Activated naive CD8-positive, alpha-beta T cell treated with anti-CD3 and anti-CD28 coated beads for 36 hours (primary cell): Measurements from ENCODE around the gene RAPGEF1. TPM values are rescaled to one million over a fixed set of nuclear protein-coding genes. Genes with fewer than 3 reads are reported as not detected.

Source experiments
- DNase-seq: peaks from one replicate; pipeline ENCODE4 v3.0.0; 2021
- H3K27ac Mint-ChIP-seq: one replicate; pipeline ENCODE4 v1.8.0; 2022; ENCODE audit warnings: mild to moderate bottlenecking, moderate library complexity, mixed read lengths
- H3K27me3 Mint-ChIP-seq: one replicate; pipeline ENCODE4 v1.8.0; 2022; ENCODE audit warnings: mild to moderate bottlenecking, mixed read lengths
- H3K36me3 Mint-ChIP-seq: one replicate; pipeline ENCODE4 v1.8.0; 2021; ENCODE audit warnings: mild to moderate bottlenecking, mixed read lengths
- H3K4me1 Mint-ChIP-seq: one replicate; pipeline ENCODE4 v1.8.0; 2021; ENCODE audit warnings: mixed read lengths
- H3K4me3 Mint-ChIP-seq: one replicate; pipeline ENCODE4 v1.8.0; 2022; ENCODE audit warnings: mild to moderate bottlenecking, moderate library complexity, mixed read lengths
- H3K9me3 Mint-ChIP-seq: one replicate; pipeline ENCODE4 v1.8.0; 2022; ENCODE audit warnings: mixed read lengths
- total RNA-seq, 2 experiments: library from RNA; stranded (reverse); gene quantifications; one replicate each; pipeline ENCODE4 v1.2.3, GENCODE V29; 2021

RAPGEF1 gene
- total RNA-seq, 2 experiments from 2014 or later: 82.3 to 89.0 TPM

DNA sequence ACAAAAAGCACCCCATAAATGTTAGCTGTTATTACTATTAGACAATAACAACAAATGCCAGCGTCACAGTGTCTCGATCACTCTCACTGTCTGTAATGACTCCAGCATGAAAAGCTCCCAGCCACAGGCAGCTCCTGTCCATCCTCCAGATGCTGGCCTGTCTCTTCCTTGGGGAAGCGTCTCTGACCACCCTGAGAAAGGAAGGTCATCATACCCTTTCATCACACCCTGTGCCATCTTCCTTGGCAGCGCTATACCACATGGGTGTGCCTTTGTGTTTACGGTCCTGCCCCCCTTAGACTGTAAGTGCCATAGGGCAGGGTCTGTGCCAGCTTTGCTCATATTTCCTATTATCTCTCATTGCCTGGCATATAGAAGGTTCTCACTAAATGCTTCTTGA is 104.0 kb downstream of the RAPGEF1 start:
- Mint-ChIP-seq H3K36me3 (peaks cover 19% of the 10 kb centered on the region), H3K4me3 (no peak overlapping the region), H3K9me3 (no peaks in the 10 kb centered on the region), H3K27me3 (no peaks in the 10 kb centered on the region), H3K4me1 (peaks cover 28% of the 10 kb centered on the region), H3K27ac (peak overlapping the region; percentile 86)
- DNase-seq: no peak

DNA sequence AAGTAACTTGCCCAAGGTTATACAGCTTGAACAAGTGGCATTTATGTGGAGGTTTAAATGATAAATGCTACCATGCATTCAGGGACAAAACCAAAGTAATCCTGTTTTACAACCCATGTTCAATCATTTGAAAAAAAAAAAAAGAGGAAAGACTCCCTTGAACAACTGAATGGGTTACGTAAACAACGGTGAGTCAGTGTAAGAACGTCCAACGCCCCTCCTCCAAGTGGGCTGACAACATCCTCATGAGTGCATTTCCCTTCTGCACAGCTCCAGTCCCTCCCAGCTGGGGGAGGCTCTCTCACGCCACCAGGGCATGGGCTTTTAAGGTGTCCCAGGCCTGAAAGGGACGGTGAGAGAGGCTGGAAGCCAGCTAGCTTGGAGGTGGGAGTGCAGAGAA is 104.6 kb downstream of the RAPGEF1 start:
- DNase-seq: peak; percentile 74
- H3K4me3 Mint-ChIP-seq: no peak overlapping the region
- H3K27ac Mint-ChIP-seq: peak overlapping the region; percentile 86
- no peaks in the 10 kb centered on the region for H3K27me3 Mint-ChIP-seq
- no peaks in the 10 kb centered on the region for H3K9me3 Mint-ChIP-seq
- peaks cover 29% of the 10 kb centered on the region for H3K4me1 Mint-ChIP-seq
- H3K36me3 Mint-ChIP-seq: peaks cover 19% of the 10 kb centered on the region

DNA sequence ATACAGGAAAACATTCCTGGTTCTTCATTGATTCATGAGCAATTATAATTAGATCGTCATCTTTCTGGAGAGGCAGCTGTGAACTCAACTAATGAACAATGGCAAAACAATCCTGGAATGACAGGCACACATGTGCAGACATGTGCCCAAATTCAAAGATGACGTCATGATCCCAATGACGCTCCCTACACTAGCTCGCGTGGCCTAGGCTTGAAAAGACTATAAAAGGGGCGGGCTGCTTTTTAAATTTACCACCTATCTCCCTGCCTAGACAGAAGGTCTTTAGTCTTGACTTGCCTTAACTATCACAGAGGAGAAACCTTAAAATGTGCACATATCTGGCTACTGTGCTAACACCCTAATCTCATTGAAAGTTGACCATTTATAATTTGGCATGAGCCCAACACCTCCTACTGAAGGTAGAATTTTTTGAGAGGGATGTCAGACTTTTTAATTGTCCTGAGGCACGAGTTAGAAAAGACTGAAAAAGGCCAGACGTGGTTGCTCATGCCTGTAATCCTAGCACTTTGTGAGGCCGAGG is 106.3 kb downstream of the RAPGEF1 start:
- H3K27me3 Mint-ChIP-seq: no peaks in the 10 kb centered on the region
- no peak for DNase-seq
- no peak overlapping the region for H3K27ac Mint-ChIP-seq
- no peak overlapping the region for H3K4me3 Mint-ChIP-seq
- peaks cover 30% of the 10 kb centered on the region for H3K4me1 Mint-ChIP-seq
- H3K9me3 Mint-ChIP-seq: no peaks in the 10 kb centered on the region
- peaks cover 17% of the 10 kb centered on the region for H3K36me3 Mint-ChIP-seq

DNA sequence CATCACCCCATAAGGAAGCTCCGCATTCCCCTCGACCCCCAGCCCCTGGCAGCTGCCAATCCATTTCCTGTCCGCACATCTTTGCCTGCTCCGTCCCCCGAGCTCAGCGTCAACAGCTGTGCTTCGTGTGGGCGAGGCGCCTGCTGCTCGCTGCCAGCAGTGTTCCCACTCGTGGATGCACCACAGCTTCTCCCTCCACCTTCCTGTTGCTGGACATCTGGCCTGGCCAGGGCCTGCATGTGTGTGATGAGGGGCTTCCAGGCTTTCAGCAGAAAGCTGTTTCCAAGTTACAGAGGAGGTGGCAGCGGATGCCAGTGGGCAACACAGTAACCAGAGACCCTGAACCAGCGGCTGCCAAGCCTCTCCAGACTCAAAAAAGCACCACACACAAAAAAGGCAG is 108.6 kb downstream of the RAPGEF1 start:
- H3K36me3 Mint-ChIP-seq: peaks cover 22% of the 10 kb centered on the region
- no peak for DNase-seq
- no peaks in the 10 kb centered on the region for H3K9me3 Mint-ChIP-seq
- no peak overlapping the region for H3K4me3 Mint-ChIP-seq
- peaks cover 31% of the 10 kb centered on the region for H3K4me1 Mint-ChIP-seq
- H3K27ac Mint-ChIP-seq: no peak overlapping the region
- no peaks in the 10 kb centered on the region for H3K27me3 Mint-ChIP-seq

DNA sequence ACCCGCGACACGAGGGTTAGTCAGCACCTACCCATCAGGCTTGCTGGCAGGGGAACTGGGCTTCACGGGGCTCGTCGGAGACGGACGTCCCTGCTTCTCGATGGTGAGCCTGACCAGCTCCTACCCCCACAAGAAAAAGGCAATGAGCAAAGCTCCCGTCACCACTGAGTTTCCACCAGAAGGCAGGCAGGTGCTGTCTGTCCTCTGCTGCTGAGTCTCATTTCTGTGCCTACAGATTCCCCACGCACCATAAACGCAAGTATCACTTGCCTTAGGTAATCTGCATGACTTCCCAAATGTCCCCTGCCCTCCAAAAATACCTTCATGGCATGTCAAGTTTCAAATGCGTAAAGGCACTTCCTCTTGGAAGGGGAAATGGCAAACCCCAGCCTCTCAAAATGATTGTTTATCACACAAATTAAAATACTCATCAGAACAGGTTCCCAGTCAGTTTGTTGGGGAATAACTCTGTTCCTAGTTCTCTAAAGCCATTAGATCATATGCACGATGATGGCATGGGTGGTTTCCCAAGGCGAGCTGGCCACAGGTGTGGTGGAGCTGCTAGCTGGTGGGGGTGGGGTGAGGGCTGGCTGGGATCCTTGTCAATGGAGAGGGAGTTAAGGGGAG is 109.6 kb downstream of the RAPGEF1 start:
- Mint-ChIP-seq H3K4me3 (no peak overlapping the region), H3K27ac (peak overlapping the region; percentile 26), H3K27me3 (no peaks in the 10 kb centered on the region), H3K4me1 (peaks cover 21% of the 10 kb centered on the region), H3K9me3 (no peaks in the 10 kb centered on the region), H3K36me3 (peaks cover 19% of the 10 kb centered on the region)
- DNase-seq: no peak

DNA sequence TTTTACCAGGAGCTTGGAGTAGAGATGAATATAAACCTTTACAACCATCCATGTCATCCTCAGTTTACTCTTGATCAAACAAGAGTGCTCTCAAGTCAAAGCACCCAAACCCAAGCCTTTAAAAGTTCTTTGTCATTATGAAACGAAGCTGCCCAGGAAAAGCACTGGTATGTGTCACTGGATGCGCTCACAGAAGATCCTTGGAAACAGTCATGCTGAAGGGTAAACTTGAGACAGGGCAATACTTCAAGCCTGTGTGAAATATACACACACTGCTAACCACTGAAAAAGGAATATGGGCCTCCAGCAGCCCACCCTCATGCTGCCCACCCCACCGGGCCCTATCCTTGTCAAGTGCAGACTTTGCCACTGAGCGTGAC is 110.1 kb downstream of the RAPGEF1 start:
- H3K4me3 Mint-ChIP-seq: no peak overlapping the region
- H3K9me3 Mint-ChIP-seq: no peaks in the 10 kb centered on the region
- H3K36me3 Mint-ChIP-seq: peaks cover 21% of the 10 kb centered on the region
- H3K4me1 Mint-ChIP-seq: peaks cover 16% of the 10 kb centered on the region
- no peaks in the 10 kb centered on the region for H3K27me3 Mint-ChIP-seq
- no peak for DNase-seq
- no peak overlapping the region for H3K27ac Mint-ChIP-seq

DNA sequence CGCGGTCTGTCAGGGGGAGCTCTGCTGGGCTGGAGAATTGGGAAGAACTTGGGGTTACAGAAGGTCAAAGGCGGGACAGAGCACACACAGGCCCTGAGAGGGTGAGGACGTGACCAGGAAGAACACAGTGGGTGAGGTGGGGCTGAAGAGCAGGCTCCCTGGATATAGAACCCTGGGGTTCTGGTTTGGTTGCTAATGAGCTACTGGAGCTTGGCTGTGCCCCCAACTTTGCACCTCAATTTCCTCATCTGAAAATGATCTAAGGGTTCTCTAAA is 110.7 kb downstream of the RAPGEF1 start:
- peaks cover 14% of the 10 kb centered on the region for H3K4me1 Mint-ChIP-seq

DNA sequence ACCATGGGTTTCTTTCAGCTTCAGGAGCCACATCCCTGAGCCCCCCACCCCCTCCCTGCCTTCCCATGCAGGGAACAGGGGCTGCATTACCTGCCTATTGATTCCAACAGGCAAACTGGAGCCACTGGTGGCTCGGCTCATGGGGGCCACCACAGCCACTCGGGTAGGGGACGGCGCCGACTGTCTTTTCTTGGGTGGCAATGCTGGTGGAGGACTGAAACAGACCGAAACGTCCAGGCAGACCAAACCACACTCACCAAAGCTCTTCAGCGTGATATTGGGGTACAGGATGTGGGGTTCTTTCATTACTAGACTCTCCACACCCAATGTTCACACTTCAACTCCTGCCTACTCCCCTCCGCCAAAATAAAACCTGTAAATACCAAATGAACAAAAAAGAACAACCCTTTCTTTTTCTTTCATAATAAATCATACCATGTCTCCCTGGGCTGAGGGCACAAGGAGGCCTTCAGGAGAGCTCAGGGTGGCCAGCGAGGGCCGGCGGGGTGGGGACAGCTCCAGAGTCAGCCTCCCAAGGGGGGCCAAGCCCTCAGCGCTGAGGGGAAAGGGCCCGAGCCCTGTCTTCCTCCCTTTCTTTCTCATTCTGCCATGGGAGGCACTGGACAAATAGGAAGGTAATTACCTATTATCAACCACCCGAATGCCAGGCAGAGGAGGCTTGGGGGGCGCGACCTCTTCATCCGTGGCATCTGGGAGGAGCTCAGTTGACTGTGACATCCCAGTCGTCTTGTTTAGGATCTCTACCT is 111.2 kb downstream of the RAPGEF1 start:
- Mint-ChIP-seq H3K4me1 (peaks cover 14% of the 10 kb centered on the region), H3K9me3 (no peaks in the 10 kb centered on the region), H3K27me3 (no peaks in the 10 kb centered on the region), H3K27ac (peak overlapping the region; percentile 44), H3K36me3 (peaks cover 19% of the 10 kb centered on the region), H3K4me3 (no peak overlapping the region)
- DNase-seq: no peak

More for the DNA sequence above, 110.7 kb downstream of the RAPGEF1 start:
- no peak for DNase-seq
- Mint-ChIP-seq H3K27ac (peak overlapping the region; percentile 44), H3K36me3 (peaks cover 19% of the 10 kb centered on the region), H3K9me3 (no peaks in the 10 kb centered on the region), H3K4me3 (no peak overlapping the region), H3K27me3 (no peaks in the 10 kb centered on the region)

DNA sequence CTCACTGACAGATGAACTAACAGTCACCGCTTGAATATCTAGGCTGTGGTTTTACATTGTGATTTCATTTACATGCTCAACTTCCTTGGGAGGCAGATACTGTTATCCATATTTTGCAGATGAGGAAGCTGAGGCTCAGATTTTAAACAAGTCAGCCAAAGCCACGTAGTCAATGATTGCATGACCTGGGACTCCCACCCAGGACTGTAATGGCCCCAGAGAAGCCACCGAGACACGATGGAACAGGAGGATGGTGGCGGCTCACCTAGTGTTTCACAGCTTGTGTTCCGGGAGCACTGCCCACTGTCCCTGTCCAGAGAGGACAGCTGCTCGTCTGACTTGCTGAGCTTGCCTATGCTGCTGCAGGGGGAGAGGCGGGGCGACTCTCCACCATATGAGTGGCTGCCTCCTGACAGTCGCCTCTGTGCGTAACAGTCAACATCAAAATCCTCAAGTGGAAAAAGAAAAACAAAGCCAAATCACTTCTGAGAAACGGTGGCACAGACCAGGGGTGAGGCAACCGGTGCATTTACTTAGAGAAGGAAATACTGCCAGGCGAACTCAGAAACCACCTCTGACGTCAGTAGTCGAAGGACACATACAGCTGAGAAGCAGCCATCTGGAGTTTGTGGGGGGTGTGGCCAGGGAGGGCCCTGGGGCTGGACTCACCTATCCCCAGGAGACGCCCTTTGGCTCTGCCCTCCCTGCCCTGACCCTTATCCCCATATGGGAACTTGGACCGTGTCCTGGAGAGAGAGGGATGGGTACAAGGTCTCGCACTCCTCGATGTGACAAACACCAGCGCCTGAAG is 112.0 kb downstream of the RAPGEF1 start:
- Mint-ChIP-seq H3K9me3 (no peaks in the 10 kb centered on the region), H3K4me3 (no peak overlapping the region), H3K36me3 (peaks cover 14% of the 10 kb centered on the region), H3K27ac (peak overlapping the region; percentile 69), H3K27me3 (no peaks in the 10 kb centered on the region), H3K4me1 (peaks cover 14% of the 10 kb centered on the region)
- peak; percentile 29 for DNase-seq

DNA sequence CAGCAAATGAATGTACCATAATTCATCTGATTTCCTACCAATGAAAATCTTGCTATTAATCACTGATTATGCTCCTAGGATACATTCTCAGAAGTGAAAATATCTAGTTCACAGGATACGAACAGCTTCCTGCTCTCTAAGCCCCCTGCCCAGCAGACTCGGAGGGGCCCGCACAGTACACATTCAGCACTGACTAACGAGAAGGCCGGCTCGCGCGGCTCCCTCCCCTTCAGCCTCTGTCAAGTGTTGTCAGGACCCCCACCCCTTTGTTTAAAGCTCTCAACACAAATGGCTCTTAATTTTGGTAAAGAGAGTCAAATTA is 112.6 kb downstream of the RAPGEF1 start:
- peak overlapping the region; percentile 69 for H3K27ac Mint-ChIP-seq
- DNase-seq: no peak
- peaks cover 12% of the 10 kb centered on the region for H3K36me3 Mint-ChIP-seq
- H3K4me3 Mint-ChIP-seq: no peak overlapping the region
- H3K4me1 Mint-ChIP-seq: peaks cover 14% of the 10 kb centered on the region
- no peaks in the 10 kb centered on the region for H3K9me3 Mint-ChIP-seq
- H3K27me3 Mint-ChIP-seq: no peaks in the 10 kb centered on the region

DNA sequence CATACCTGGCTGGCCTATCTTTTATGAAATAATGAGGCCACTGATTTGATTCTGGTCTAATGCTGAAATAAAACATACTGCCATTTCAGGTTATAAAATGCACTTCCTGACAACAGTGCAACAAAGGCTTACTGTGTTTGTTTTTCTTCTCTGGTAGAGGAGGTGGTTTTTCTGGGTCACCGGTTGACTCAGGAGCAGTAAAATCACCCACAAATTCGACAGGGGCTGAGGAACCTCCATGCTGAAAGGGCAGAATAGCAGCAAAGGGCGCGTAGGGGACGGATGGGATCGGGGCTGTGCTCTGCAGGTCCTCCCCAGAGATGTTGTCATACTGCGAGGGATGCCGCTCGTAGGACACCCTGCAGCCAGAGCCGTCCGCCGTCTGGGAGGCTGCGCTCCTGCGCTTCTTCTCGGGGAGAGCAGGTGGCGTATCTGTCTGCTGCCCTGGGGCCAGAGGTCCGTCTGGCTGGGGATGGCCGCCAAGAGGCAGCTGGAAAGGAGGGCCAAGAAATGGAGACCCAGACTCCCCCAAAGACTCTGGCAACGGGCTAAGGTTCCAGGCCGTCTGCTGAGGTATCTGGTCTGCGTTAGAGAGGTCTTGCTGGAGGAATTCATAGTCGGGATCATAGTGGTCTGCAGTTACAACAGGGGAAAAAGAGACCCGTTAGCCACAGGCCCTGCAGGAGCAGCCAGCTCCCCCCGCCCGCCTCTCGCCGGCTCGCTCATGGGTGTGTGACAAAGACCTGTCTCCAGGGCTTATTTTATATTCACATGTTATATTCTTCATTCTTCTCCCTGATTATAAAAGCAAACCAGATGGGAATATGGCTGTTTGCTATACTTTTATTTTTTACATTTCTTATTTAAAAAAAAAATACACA is 113.8 kb downstream of the RAPGEF1 start:
- Mint-ChIP-seq H3K36me3 (peaks cover 14% of the 10 kb centered on the region), H3K4me3 (no peak overlapping the region), H3K27me3 (no peaks in the 10 kb centered on the region), H3K9me3 (no peaks in the 10 kb centered on the region), H3K27ac (no peak overlapping the region), H3K4me1 (peaks cover 14% of the 10 kb centered on the region)
- DNase-seq: no peak

DNA sequence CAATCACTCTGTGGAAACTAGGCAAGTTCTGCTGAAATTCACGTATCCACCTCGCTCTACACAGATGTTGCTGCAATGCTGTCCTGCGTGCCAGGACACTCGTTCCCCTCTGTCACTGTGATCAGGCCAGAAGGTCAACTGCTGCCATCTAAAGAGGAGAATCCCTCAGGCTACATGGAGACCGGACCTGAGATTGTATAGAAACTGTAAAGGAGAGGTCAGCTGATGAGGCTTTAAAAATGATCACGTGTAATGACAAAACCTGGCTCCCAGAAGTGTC is 114.4 kb downstream of the RAPGEF1 start:
- Mint-ChIP-seq H3K27ac (no peak overlapping the region), H3K27me3 (no peaks in the 10 kb centered on the region), H3K9me3 (no peaks in the 10 kb centered on the region), H3K4me1 (peaks cover 10% of the 10 kb centered on the region), H3K4me3 (no peak overlapping the region), H3K36me3 (peaks cover 14% of the 10 kb centered on the region)
- no peak for DNase-seq

DNA sequence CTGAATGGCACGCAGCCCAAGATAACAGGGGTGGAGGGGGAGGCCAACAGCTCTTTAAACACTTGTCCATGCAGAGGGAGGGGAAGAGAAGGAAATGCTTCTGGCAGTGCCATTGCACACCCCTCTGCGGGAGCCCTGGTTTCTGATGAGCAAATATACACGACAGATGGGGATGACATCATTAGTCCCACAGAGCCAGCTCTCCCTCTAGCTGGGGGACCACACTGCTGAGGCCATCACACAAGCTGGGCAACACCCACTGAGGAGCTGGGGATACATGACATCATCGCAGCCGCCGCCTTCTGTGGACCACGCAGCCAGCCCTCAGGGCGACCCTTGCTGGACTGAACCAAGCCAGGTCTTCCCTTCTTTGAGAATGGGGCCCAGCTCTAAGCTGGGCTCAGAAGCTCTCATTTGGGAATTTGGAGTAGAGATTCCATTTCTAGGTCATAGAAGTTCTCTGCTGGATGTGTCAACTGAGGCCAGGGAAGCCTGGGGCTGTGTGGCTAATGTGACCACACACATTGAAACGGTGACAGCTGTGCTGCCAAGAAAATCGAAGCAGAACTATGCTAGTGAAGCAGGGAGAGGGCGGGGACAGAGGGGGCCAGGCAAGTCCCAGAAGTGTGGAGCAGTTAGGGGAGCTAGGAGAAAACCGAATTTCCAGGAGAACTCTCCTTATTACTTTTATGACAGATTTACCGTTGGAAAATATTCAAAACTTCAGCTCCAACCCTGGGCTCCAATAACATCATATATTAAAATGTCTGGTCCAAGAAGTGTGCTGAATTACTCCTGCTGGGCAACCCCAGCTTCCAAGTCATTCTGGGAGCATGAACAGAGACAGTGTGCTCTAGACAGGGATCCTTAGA is 115.0 kb downstream of the RAPGEF1 start:
- Mint-ChIP-seq H3K4me1 (peaks cover 6% of the 10 kb centered on the region), H3K4me3 (no peak overlapping the region), H3K9me3 (no peaks in the 10 kb centered on the region), H3K27me3 (no peaks in the 10 kb centered on the region), H3K36me3 (peaks cover 14% of the 10 kb centered on the region), H3K27ac (no peak overlapping the region)
- no peak for DNase-seq

DNA sequence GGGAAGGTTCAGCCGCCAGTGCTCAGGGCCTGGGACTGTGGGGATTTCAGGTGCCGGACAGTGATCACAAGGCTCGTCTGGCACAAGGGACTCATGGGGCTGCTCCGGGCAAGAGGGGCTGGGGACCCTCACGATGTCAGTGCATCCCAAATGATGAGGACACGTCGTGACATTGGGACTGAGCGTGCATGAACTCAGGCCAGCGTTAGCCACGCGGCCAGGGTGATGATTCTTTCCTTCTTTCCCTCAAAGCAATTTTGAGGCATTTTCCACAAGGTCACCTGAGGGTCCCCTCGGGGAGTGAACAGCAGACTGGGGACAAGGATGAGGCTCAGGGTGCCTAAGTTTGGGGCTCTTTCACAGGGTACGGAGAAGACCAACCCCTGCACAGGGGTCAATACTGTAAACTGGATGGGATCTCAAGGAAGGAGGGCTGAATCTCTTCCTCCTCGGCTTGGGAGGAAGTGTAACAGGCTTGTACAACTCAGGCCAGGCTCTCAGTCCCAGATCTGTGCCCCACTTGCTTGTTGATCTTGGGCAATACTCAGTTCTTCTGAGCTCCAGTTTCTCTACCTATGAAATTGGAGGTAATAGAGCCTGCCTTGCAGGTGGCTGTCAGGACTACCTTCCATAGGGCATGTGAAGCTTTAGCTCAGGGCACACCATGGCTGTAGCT is 116.1 kb downstream of the RAPGEF1 start:
- H3K36me3 Mint-ChIP-seq: peaks cover 12% of the 10 kb centered on the region
- no peak overlapping the region for H3K4me3 Mint-ChIP-seq
- no peak overlapping the region for H3K27ac Mint-ChIP-seq
- no peak for DNase-seq
- H3K9me3 Mint-ChIP-seq: no peaks in the 10 kb centered on the region
- H3K27me3 Mint-ChIP-seq: no peaks in the 10 kb centered on the region
- H3K4me1 Mint-ChIP-seq: peaks cover 5% of the 10 kb centered on the region
